Osteoblast (primary cell): ENCODE data around the gene EFNA5. TPM values are rescaled to one million over a fixed set of nuclear protein-coding genes. Genes with fewer than 3 reads are reported as not detected.

Experiments used
- DNase-seq: peaks from one replicate; pipeline ENCODE4 v3.0.0; 2011; ENCODE audit warnings: low spot score, mixed read lengths; ENCODE audit not compliant: insufficient read length; ENCODE audit errors: missing footprints
- H2AFZ ChIP-seq: 2 replicates; pipeline ENCODE4 v1.6.0; 2011; ENCODE audit warnings: mild to moderate bottlenecking, low read length
- H3K27ac ChIP-seq: 2 replicates; pipeline ENCODE4 v1.5.1; 2011; ENCODE audit warnings: mild to moderate bottlenecking, low read depth, low read length, moderate library complexity
- H3K27me3 ChIP-seq: 2 replicates; pipeline ENCODE4 v1.6.0; 2012; ENCODE audit warnings: mild to moderate bottlenecking, control low read depth, inconsistent platforms, low read length, moderate library complexity; ENCODE audit not compliant: insufficient read depth
- H3K36me3 ChIP-seq: 2 replicates; pipeline ENCODE4 v1.5.1; 2011; ENCODE audit warnings: mild to moderate bottlenecking, low read length, control low read depth, moderate library complexity; ENCODE audit not compliant: insufficient read depth
- H3K4me1 ChIP-seq: 2 replicates; pipeline ENCODE4 v1.5.1; 2011; ENCODE audit warnings: mild to moderate bottlenecking, low read length, control low read depth, moderate library complexity; ENCODE audit not compliant: insufficient read depth
- H3K4me2 ChIP-seq: 2 replicates; pipeline ENCODE4 v1.6.0; 2011; ENCODE audit warnings: mild to moderate bottlenecking, low read length; ENCODE audit not compliant: insufficient read depth
- H3K4me3 ChIP-seq: fragments of 200-600 bp; sonication (generic); 3 replicates; pipeline ENCODE4 v1.5.1; 2012; ENCODE audit warnings: mild to moderate bottlenecking, low read length, inconsistent platforms; ENCODE audit not compliant: insufficient read depth
- H3K79me2 ChIP-seq: 2 replicates; pipeline ENCODE4 v1.6.0; 2012; ENCODE audit warnings: mild to moderate bottlenecking, low read length, control low read depth, inconsistent platforms; ENCODE audit not compliant: insufficient read depth
- H3K9me3 ChIP-seq: 2 replicates; pipeline ENCODE4 v1.5.1; 2011; ENCODE audit warnings: low read depth, low read length, control low read depth
- H4K20me1 ChIP-seq: 2 replicates; pipeline ENCODE4 v1.6.0; 2012; ENCODE audit warnings: mild to moderate bottlenecking, low read length, control low read depth; ENCODE audit not compliant: insufficient read depth
- total RNA-seq: library from RNA; depleted of rRNA; stranded (reverse); fragments of >200 nt; gene quantifications from 2 replicates; pipeline ENCODE4 v1.2.3, GENCODE V29; 2012
- TF ChIP-seq, protein P1 (sequence below): IDR thresholded peaks from 2 replicates; pipeline ENCODE4 v1.5.1; 2011; ENCODE audit warnings: mild to moderate bottlenecking, low read depth, low read length, moderate library complexity; ENCODE audit errors: extremely low read depth

EFNA5 gene
- total RNA-seq, 1 donor = 12.3 TPM

DNA sequence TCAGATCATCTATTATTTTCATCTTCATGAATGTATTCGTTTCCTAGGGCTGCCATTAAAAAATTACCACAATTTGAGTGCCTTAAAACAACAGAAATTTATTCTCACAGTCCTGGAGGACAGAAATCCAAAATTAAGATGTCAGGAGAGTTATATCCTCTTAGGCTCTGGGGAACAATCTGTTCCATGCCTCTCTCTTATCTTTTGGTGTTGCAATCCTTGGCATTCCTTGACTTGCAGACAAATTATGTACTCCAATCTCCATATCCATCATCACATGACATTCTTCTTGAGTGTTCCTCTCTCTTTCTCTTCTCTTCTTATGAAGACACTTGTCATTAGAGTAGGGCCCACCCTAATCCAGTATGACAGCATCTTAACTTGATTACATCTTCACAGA lies 339.4 kb downstream of the EFNA5 start:
- no peaks in the 10 kb centered on the region for H3K4me1 ChIP-seq
- H3K79me2 ChIP-seq = no peaks in the 10 kb centered on the region
- H3K4me3 ChIP-seq = no peak overlapping the region
- no peak overlapping the region for H2AFZ ChIP-seq
- H3K27ac ChIP-seq = no peak overlapping the region
- no peak overlapping the region for H3K4me2 ChIP-seq
- TF ChIP-seq, protein P1, sequence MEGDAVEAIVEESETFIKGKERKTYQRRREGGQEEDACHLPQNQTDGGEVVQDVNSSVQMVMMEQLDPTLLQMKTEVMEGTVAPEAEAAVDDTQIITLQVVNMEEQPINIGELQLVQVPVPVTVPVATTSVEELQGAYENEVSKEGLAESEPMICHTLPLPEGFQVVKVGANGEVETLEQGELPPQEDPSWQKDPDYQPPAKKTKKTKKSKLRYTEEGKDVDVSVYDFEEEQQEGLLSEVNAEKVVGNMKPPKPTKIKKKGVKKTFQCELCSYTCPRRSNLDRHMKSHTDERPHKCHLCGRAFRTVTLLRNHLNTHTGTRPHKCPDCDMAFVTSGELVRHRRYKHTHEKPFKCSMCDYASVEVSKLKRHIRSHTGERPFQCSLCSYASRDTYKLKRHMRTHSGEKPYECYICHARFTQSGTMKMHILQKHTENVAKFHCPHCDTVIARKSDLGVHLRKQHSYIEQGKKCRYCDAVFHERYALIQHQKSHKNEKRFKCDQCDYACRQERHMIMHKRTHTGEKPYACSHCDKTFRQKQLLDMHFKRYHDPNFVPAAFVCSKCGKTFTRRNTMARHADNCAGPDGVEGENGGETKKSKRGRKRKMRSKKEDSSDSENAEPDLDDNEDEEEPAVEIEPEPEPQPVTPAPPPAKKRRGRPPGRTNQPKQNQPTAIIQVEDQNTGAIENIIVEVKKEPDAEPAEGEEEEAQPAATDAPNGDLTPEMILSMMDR = no peak
- H3K36me3 ChIP-seq = no peaks in the 10 kb centered on the region
- no peaks in the 10 kb centered on the region for H3K9me3 ChIP-seq
- H3K27me3 ChIP-seq = peaks cover 4% of the 10 kb centered on the region
- no peak for DNase-seq
- no peaks in the 10 kb centered on the region for H4K20me1 ChIP-seq

DNA sequence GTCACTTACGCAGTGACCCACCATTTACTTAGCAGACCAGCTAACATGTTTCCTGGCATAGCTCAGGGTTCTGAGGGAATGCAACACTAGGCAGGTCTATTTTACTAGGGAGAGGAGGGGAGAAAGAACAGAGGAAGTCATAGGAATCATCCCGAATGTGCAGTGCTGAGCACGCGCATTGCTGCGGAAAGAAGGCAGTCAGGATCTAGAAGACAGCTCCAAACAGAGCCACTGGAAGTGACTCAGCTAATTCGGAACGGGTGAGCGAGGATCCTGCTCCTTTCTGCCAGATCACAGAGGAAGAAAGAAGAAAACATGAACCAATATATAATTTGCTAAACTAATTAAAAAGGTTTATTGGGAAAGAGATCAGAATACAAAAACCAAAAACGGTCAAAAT lies 339.8 kb downstream of the EFNA5 start:
- DNase-seq = no peak
- Histone ChIP-seq H3K36me3 (no peaks in the 10 kb centered on the region), H3K4me2 (no peak overlapping the region), H3K27me3 (peaks cover 4% of the 10 kb centered on the region), H3K27ac (no peak overlapping the region), H3K9me3 (no peaks in the 10 kb centered on the region), H2AFZ (no peak overlapping the region), H3K4me3 (no peak overlapping the region), H4K20me1 (no peaks in the 10 kb centered on the region), H3K4me1 (no peaks in the 10 kb centered on the region), H3K79me2 (no peaks in the 10 kb centered on the region)
- TF ChIP-seq, protein P1 = no peak

DNA sequence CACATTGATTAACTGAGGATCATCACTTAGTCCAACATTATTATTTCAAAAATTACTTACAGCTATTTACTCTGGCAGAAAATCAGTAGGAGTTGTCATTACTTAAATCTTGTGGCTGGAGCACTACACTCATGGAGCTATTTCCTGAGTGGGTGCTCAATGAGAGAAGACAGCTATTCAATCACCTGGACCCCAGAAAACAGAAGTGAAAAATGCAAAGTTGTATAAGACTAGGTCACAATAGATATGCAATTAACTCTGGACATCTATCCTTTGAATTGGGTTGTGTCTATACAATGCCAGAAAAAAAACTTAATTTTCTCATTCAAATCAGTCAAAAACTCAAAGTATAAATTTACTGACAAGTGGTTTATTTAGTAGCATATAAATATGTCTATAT lies 340.9 kb downstream of the EFNA5 start:
- H3K27me3 ChIP-seq = peaks cover 4% of the 10 kb centered on the region
- H3K27ac ChIP-seq = no peak overlapping the region
- H3K36me3 ChIP-seq = no peaks in the 10 kb centered on the region
- no peak overlapping the region for H2AFZ ChIP-seq
- H3K9me3 ChIP-seq = no peaks in the 10 kb centered on the region
- H3K4me3 ChIP-seq = no peak overlapping the region
- DNase-seq = no peak
- H3K4me1 ChIP-seq = no peaks in the 10 kb centered on the region
- no peaks in the 10 kb centered on the region for H3K79me2 ChIP-seq
- TF ChIP-seq, protein P1 = no peak
- H3K4me2 ChIP-seq = no peak overlapping the region
- H4K20me1 ChIP-seq = no peaks in the 10 kb centered on the region
